ENCODE results near the gene STARD3. TPM values are rescaled to one million over a fixed set of nuclear protein-coding genes. Genes with fewer than 3 reads are reported as not detected.

The STARD3 gene
- polyA plus RNA-seq, 1 donor = 57.9 TPM

GRCh38 chr17:39666601-39667261 lies 29.8 kb downstream of the STARD3 start:
- Histone ChIP-seq H3K27me3 (ENCODE audit: control insufficient read depth, insufficient read depth, low read length) (peaks cover 30% of the 10 kb centered on the region), H3K36me3 (ENCODE audit: control insufficient read depth, insufficient read depth, low read length) (peaks cover 10% of the 10 kb centered on the region), H3K9me3 (ENCODE audit: control insufficient read depth, low read depth, low read length) (peaks cover 4% of the 10 kb centered on the region), H3K27ac (ENCODE audit: low read length) (no peak overlapping the region), H3K4me1 (ENCODE audit: control insufficient read depth, insufficient read depth, low read length) (peaks cover 37% of the 10 kb centered on the region), H3K4me3 (ENCODE audit: low read length) (peak overlapping the region; percentile 18)
- no CpG with 5 or more reads among the region's 11 CpGs for WGBS (ENCODE audit: insufficient coverage, low lambda C conversion rate)
- peak in 1 of 2 donors; percentile 56 for DNase-seq

GRCh38 chr17:39667262-39667944 lies 30.5 kb downstream of the STARD3 start:
- Histone ChIP-seq H3K36me3 (ENCODE audit: control insufficient read depth, insufficient read depth, low read length) (peaks cover 4% of the 10 kb centered on the region), H3K9me3 (ENCODE audit: control insufficient read depth, low read depth, low read length) (peaks cover 4% of the 10 kb centered on the region), H3K4me3 (ENCODE audit: low read length) (peak overlapping the region; percentile 18), H3K4me1 (ENCODE audit: control insufficient read depth, insufficient read depth, low read length) (peaks cover 44% of the 10 kb centered on the region), H3K27me3 (ENCODE audit: control insufficient read depth, insufficient read depth, low read length) (peaks cover 30% of the 10 kb centered on the region), H3K27ac (ENCODE audit: low read length) (no peak overlapping the region)
- DNase-seq = peak in 1 of 2 donors; percentile 70
- no CpG with 5 or more reads among the region's 49 CpGs for WGBS (ENCODE audit: insufficient coverage, low lambda C conversion rate)

DNA sequence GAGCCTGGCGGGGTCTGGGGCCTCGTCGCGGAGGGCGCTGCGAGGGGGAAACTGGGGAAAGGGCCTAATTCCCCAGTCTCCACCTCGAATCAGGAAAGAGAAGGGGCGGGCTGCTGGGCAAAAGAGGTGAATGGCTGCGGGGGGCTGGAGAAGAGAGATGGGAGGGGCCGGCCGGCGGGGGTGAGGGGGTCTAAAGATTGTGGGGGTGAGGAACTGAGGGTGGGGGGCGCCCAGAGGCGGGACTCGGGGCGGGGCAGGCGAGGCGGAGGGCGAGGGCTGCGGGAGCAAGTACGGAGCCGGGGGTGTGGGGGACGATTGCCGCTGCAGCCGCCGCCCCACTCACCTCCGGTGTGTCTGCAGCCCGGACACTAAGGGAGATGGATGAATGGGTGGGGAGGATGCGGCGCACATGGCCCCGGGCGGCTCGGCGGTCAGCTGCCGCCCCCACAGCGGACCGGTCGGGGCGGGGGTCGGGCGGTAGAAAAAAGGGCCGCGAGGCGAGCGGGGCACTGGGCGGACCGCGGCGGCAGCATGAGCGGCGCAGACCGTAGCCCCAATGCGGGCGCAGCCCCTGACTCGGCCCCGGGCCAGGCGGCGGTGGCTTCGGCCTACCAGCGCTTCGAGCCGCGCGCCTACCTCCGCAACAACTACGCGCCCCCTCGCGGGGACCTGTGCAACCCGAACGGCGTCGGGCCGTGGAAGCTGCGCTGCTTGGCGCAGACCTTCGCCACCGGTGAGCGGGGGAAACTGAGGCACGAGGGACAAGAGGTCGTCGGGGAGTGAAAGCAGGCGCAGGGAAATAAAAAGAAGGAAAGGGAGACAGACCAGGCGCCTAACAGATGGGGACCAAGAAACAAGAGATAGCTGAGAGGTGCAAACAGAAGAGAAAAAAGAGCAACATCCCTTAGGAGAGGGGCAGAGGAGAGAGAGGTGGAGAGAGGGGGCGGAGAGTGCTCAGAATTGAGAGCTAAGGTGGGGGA lies 31.3 kb downstream of the STARD3 start, which contains the start of gene PNMT:
Gene PNMT (plus strand): TSS at position 509 of the 980 bp plus-strand sequence. CDS start 23 bp downstream, at position 532.
- H3K27ac ChIP-seq (ENCODE audit: low read length) = no peak within 1 kb of the TSS
- peak in 1 of 2 donors; percentile 77 for DNase-seq
- peaks cover 30% of the 10 kb centered on the region for H3K27me3 ChIP-seq (ENCODE audit: control insufficient read depth, insufficient read depth, low read length)
- peaks cover 4% of the 10 kb centered on the region for H3K9me3 ChIP-seq (ENCODE audit: control insufficient read depth, low read depth, low read length)
- no peaks in the 10 kb centered on the region for H3K36me3 ChIP-seq (ENCODE audit: control insufficient read depth, insufficient read depth, low read length)
- 4% methylated on average over 9 of the region's 85 CpGs for WGBS (ENCODE audit: insufficient coverage, low lambda C conversion rate)
- peak within 1 kb of the TSS; percentile 18 for H3K4me3 ChIP-seq (ENCODE audit: low read length)
- peaks cover 48% of the 10 kb centered on the region for H3K4me1 ChIP-seq (ENCODE audit: control insufficient read depth, insufficient read depth, low read length)

- H3K27ac ChIP-seq (ENCODE audit: low read length) = no peak overlapping the region
- H3K27me3 ChIP-seq (ENCODE audit: control insufficient read depth, insufficient read depth, low read length) = peaks cover 30% of the 10 kb centered on the region
- peaks cover 59% of the 10 kb centered on the region for H3K4me1 ChIP-seq (ENCODE audit: control insufficient read depth, insufficient read depth, low read length)
- no peak overlapping the region for H3K4me3 ChIP-seq (ENCODE audit: low read length)
- H3K9me3 ChIP-seq (ENCODE audit: control insufficient read depth, low read depth, low read length) = peaks cover 4% of the 10 kb centered on the region
- no peaks in the 10 kb centered on the region for H3K36me3 ChIP-seq (ENCODE audit: control insufficient read depth, insufficient read depth, low read length)
- WGBS (ENCODE audit: insufficient coverage, low lambda C conversion rate) = 100% methylated on average over 1 of the region's 23 CpGs
- no peak for DNase-seq
These were observed 33.2 kb downstream of the STARD3 start for GRCh38 chr17:39669897-39670735.

- Histone ChIP-seq H3K27ac (ENCODE audit: low read length) (no peak overlapping the region), H3K27me3 (ENCODE audit: control insufficient read depth, insufficient read depth, low read length) (peaks cover 30% of the 10 kb centered on the region), H3K4me3 (ENCODE audit: low read length) (no peak overlapping the region), H3K4me1 (ENCODE audit: control insufficient read depth, insufficient read depth, low read length) (peaks cover 65% of the 10 kb centered on the region), H3K36me3 (ENCODE audit: control insufficient read depth, insufficient read depth, low read length) (no peaks in the 10 kb centered on the region), H3K9me3 (ENCODE audit: control insufficient read depth, low read depth, low read length) (peaks cover 3% of the 10 kb centered on the region)
- no peak for DNase-seq
- WGBS (ENCODE audit: insufficient coverage, low lambda C conversion rate) = no CpG with 5 or more reads among the region's 4 CpGs
These were observed 33.8 kb downstream of the STARD3 start for GRCh38 chr17:39670746-39671145.

DNA sequence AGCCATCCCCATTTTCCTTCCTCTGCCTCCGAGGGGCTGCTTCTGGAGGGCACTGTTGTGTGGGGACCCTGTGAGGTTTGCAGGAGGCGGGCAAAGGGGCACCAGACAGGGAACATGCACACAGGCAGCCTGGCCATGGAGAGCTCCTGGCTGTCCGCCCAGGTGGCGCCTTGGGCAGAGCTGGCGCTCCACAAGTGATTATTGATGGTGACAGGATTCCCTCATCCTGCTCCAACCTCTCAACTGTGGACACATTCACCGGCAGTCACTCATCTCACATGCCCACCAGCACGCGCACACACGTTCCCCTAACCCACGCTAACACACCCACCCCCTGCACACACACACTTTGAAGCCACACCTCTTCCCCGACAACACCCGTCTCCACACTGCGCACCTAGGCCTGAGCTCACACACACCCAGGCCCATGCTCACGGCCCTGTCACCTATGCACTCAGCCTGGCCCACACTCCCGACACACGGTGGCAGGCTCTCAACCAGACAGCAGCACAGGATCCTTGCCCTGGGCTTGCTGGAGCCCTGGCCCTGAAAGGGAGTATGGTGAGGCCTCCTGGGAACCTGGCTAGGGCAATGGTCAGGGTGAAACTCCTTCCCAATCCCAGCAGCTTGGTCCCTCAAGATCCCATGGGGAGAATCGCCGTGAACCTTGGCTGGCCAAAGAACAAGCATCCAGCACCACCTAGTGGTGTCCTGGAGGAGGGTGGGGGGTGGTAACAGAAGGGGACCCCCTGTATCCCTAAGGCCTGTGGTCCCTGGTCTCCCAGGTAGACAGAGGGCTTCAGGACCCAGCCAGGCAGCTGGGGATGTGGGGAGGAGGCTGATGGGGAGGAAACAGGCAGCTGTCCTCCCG lies 34.9 kb downstream of the STARD3 start:
- peak overlapping the region; percentile 57 for H3K27ac ChIP-seq (ENCODE audit: low read length)
- H3K36me3 ChIP-seq (ENCODE audit: control insufficient read depth, insufficient read depth, low read length) = peaks cover 4% of the 10 kb centered on the region
- H3K4me1 ChIP-seq (ENCODE audit: control insufficient read depth, insufficient read depth, low read length) = peaks cover 67% of the 10 kb centered on the region
- no peaks in the 10 kb centered on the region for H3K9me3 ChIP-seq (ENCODE audit: control insufficient read depth, low read depth, low read length)
- peak in 1 of 2 donors; percentile 78 for DNase-seq
- no peak overlapping the region for H3K4me3 ChIP-seq (ENCODE audit: low read length)
- no CpG with 5 or more reads among the region's 19 CpGs for WGBS (ENCODE audit: insufficient coverage, low lambda C conversion rate)
- peaks cover 22% of the 10 kb centered on the region for H3K27me3 ChIP-seq (ENCODE audit: control insufficient read depth, insufficient read depth, low read length)

DNA sequence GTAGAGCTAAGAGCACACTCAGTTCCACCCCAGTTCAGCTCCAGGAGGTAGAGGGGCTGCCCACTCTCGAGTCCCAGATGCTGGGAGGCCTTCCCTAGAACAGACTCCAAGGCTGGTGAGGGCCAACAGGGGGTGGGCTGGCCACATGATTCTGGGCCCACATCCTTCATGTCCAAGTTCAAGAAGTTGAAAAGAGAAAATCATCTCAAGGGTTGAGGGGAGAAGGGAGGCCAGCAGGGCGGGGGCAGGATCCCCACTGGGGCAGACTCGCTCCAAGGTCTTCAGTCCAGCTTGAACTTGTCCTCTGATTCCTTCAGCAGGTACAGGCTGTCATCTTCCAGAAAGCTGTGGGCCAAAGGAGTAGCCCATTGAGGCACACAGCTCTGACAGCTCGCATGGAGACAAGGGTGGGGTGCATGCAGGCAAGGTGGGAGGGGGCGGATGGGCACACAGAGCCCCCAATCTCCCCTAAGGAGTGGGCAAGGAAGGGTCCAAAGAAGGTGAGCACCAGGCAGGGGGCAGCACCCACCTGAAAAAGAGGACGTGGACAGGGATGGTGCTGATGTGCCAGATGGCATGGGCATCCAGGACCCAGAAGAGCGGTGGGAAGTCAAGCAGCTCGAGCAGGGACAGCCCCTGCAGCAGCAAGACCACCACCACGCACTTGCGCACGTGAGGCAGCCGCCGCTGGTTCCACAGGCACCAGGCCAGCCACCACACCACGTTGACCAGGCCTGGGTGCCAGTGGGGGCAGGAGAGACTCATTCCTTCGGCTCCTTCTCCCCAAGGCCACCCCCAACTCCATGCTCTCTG lies 35.8 kb downstream of the STARD3 start:
- DNase-seq = no peak
- Histone ChIP-seq H3K27me3 (ENCODE audit: control insufficient read depth, insufficient read depth, low read length) (peaks cover 13% of the 10 kb centered on the region), H3K4me1 (ENCODE audit: control insufficient read depth, insufficient read depth, low read length) (peaks cover 67% of the 10 kb centered on the region), H3K9me3 (ENCODE audit: control insufficient read depth, low read depth, low read length) (no peaks in the 10 kb centered on the region), H3K27ac (ENCODE audit: low read length) (peak overlapping the region; percentile 57), H3K36me3 (ENCODE audit: control insufficient read depth, insufficient read depth, low read length) (peaks cover 4% of the 10 kb centered on the region), H3K4me3 (ENCODE audit: low read length) (no peak overlapping the region)
- no CpG with 5 or more reads among the region's 15 CpGs for whole genome bisulfite sequencing (ENCODE audit: insufficient coverage, low lambda C conversion rate)

DNA sequence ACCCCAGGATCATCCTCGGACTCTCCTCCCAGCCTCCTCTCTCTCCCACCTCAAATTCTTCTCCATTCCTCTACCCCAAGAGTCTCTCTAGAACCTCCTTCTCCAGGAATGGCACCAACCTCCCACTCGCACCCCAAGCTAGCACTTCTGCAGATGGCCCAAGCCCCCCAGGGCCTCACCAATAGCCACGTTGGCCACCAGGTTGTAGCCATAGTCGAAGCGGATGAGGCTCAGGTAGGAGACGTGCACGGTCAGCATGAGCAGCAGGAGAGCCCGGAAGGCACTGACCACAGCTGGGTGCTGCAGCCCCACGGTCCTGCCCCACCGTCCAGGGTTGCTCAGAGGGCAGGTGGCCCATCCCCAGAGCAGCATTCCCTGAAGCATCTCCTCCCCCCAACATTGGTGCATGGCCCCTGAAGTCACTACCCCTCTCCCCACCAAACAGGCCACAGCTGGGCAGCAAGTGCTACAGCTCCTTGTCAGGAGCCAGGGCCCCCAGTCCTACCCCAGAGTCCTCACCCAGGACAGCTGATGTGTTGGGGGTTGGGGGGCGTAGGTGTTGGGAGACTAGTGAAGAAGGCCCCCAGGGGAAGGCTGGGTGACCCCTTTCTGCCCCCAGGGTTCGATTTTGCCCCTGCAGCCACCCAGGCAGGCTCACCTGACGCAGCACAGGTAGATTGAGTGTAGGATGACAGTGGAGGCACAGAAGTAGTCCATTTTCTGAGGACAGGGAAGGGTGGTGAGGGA lies 36.6 kb downstream of the STARD3 start:
- Histone ChIP-seq H3K4me3 (ENCODE audit: low read length) (no peak overlapping the region), H3K9me3 (ENCODE audit: control insufficient read depth, low read depth, low read length) (no peaks in the 10 kb centered on the region), H3K27ac (ENCODE audit: low read length) (no peak overlapping the region), H3K4me1 (ENCODE audit: control insufficient read depth, insufficient read depth, low read length) (peaks cover 72% of the 10 kb centered on the region), H3K36me3 (ENCODE audit: control insufficient read depth, insufficient read depth, low read length) (peaks cover 4% of the 10 kb centered on the region), H3K27me3 (ENCODE audit: control insufficient read depth, insufficient read depth, low read length) (peaks cover 10% of the 10 kb centered on the region)
- no peak for DNase-seq
- WGBS (ENCODE audit: insufficient coverage, low lambda C conversion rate) = no CpG with 5 or more reads among the region's 13 CpGs

All from large intestine (tissue), 3 donors.